Type B pancreatic cell (in vitro differentiated cells): ENCODE measurements around the gene GNG4. TPM values are rescaled to one million over a fixed set of nuclear protein-coding genes. Genes with fewer than 3 reads are reported as not detected.
A peak's percentile ranks its signal among the peaks of the same experiment; 100 is the strongest.

ENCODE experiments used
- DNase-seq: peaks from one replicate; pipeline ENCODE4 v3.0.0; 2021; ENCODE audit warnings: mixed read lengths; ENCODE audit not compliant: unreplicated experiment; ENCODE audit errors: extremely low spot score
- H3K27ac Mint-ChIP-seq: 2 replicates; pipeline ENCODE4 v1.8.0; 2021; ENCODE audit warnings: mild to moderate bottlenecking, mixed read lengths
- H3K27me3 Mint-ChIP-seq: 2 replicates; pipeline ENCODE4 v1.8.0; 2021; ENCODE audit warnings: mixed read lengths
- H3K36me3 Mint-ChIP-seq: 2 replicates; pipeline ENCODE4 v1.8.0; 2021; ENCODE audit warnings: mixed read lengths
- H3K4me1 Mint-ChIP-seq: one replicate; pipeline ENCODE4 v1.8.0; 2021; ENCODE audit warnings: mixed read lengths; ENCODE audit not compliant: unreplicated experiment
- H3K4me3 Mint-ChIP-seq: 2 replicates; pipeline ENCODE4 v1.8.0; 2021; ENCODE audit warnings: mild to moderate bottlenecking, mixed read lengths
- H3K9me3 Mint-ChIP-seq: 2 replicates; pipeline ENCODE4 v1.8.0; 2021; ENCODE audit warnings: mixed read lengths
- CTCF ChIP-seq: fragments of 200-600 bp; sonication (generic); conservative IDR thresholded peaks from 2 replicates; pipeline ENCODE4 v1.5.0; 2021; ENCODE audit warnings: antibody characterized with exemption, mild to moderate bottlenecking
- total RNA-seq: library from RNA; stranded (reverse); gene quantifications from 2 replicates; pipeline ENCODE4 v1.2.1, GENCODE V29; 2021; ENCODE audit warnings: low replicate concordance

Gene GNG4
- total RNA-seq, 1 donor from 2014 or later = 28.5 TPM

DNA sequence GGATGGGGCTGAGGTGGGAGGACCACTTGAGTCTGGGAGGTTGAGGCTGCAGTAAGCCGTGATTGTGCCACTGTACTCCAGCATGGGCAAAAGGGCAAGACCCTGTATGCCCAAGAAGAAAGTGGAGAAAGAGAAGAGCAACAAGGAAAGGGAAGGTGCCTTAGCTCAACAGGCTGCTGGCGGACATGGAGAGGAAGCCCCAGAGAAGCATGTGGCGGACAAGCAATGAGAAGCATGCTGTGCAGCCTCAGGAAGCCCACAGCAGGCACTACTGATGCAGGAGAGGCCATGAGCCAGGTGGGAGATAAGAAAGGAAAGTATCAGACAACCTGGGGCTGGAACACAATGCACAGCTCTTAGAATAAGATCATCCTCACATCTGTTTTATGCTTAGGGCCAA is 32.6 kb upstream of the GNG4 start:
- no peak overlapping the region for H3K27ac Mint-ChIP-seq
- H3K4me1 Mint-ChIP-seq = no peaks in the 10 kb centered on the region
- DNase-seq = no peak
- no peaks in the 10 kb centered on the region for H3K9me3 Mint-ChIP-seq
- no peak for TF ChIP-seq CTCF
- no peaks in the 10 kb centered on the region for H3K27me3 Mint-ChIP-seq
- peaks cover 5% of the 10 kb centered on the region for H3K36me3 Mint-ChIP-seq
- no peak overlapping the region for H3K4me3 Mint-ChIP-seq

DNA sequence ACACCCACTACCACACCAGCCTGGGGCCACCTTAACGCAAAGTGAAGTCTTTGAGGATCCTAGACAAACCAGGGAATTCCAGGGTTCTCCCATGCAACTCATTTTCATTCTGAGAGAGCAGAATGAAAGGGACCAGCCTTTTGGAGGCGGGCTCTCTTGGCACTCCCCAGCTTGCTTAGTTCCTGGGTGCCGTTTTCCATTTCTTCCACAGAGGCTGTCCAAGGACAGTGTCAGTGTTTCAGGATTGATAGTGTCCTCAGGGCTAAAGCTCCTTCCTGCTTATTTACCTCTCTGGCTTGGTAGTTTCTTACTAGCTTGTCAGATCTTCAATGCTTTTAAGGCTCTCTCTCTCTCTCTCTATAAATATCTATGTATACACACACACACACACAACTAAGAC is 30.1 kb upstream of the GNG4 start:
- no peak for TF ChIP-seq CTCF
- peak overlapping the region; percentile 87 for H3K27ac Mint-ChIP-seq

GRCh38 chr1:235679005-235679404 is 29.4 kb upstream of the GNG4 start:
- Mint-ChIP-seq H3K27me3 (no peaks in the 10 kb centered on the region), H3K27ac (peak overlapping the region; percentile 87), H3K9me3 (peaks cover 8% of the 10 kb centered on the region), H3K4me1 (no peaks in the 10 kb centered on the region), H3K36me3 (peaks cover 20% of the 10 kb centered on the region), H3K4me3 (no peak overlapping the region)
- no peak for DNase-seq
- no peak for TF ChIP-seq CTCF

More for the DNA sequence above, 30.1 kb upstream of the GNG4 start:
- H3K4me3 Mint-ChIP-seq = no peak overlapping the region
- no peak for DNase-seq
- H3K4me1 Mint-ChIP-seq = no peaks in the 10 kb centered on the region
- H3K9me3 Mint-ChIP-seq = peaks cover 7% of the 10 kb centered on the region
- H3K36me3 Mint-ChIP-seq = peaks cover 19% of the 10 kb centered on the region
- no peaks in the 10 kb centered on the region for H3K27me3 Mint-ChIP-seq

- DNase-seq = no peak
- no peak for TF ChIP-seq CTCF
- peak overlapping the region; percentile 49 for H3K27ac Mint-ChIP-seq
- H3K4me3 Mint-ChIP-seq = no peak overlapping the region
- peaks cover 17% of the 10 kb centered on the region for H3K9me3 Mint-ChIP-seq
- H3K36me3 Mint-ChIP-seq = peaks cover 33% of the 10 kb centered on the region
- no peaks in the 10 kb centered on the region for H3K4me1 Mint-ChIP-seq
- H3K27me3 Mint-ChIP-seq = no peaks in the 10 kb centered on the region
Observed at GRCh38 chr1:235675152-235675890, 25.7 kb upstream of the GNG4 start.

GRCh38 chr1:235673981-235674380 is 24.4 kb upstream of the GNG4 start:
- Mint-ChIP-seq H3K27ac (no peak overlapping the region), H3K9me3 (peaks cover 24% of the 10 kb centered on the region), H3K4me1 (no peaks in the 10 kb centered on the region), H3K27me3 (no peaks in the 10 kb centered on the region), H3K4me3 (no peak overlapping the region), H3K36me3 (peaks cover 41% of the 10 kb centered on the region)
- DNase-seq = no peak
- no peak for TF ChIP-seq CTCF

- no peak for TF ChIP-seq CTCF
- DNase-seq = no peak
- Mint-ChIP-seq H3K36me3 (peaks cover 41% of the 10 kb centered on the region), H3K27ac (peak overlapping the region; percentile 3), H3K4me1 (no peaks in the 10 kb centered on the region), H3K27me3 (no peaks in the 10 kb centered on the region), H3K4me3 (no peak overlapping the region), H3K9me3 (peaks cover 24% of the 10 kb centered on the region)
Observed at GRCh38 chr1:235671992-235672391, 22.4 kb upstream of the GNG4 start.
